Peyer's patch (tissue), 4 donors: Measurements from ENCODE around the gene IRAK2.
"Not testable (repeated sequence)": the region's sequence is repeated elsewhere in the genome, so short reads cannot be mapped to it uniquely, and the experiment has no call there.

Experiments used
- CTCF ChIP-seq, 6 experiments: fragments of 450-650 bp in 4 of 6; fragments of 200-600 bp in 2 of 6; sonication (generic) in 1 of 6; IDR thresholded peaks; one replicate each; pipeline ENCODE4 v1.5.1; 2017 to 2019; ENCODE audit warnings: antibody characterized with exemption in 6 of 6, mild to moderate bottlenecking in 3 of 6, moderate library complexity in 1 of 6
- POLR2A ChIP-seq, 2 donors: fragments of 450-650 bp; IDR thresholded peaks; one replicate each; pipeline ENCODE4 v1.5.1; 2017; ENCODE audit warnings: antibody characterized with exemption in 2 of 2, mild to moderate bottlenecking in 2 of 2, moderate library complexity in 2 of 2

GRCh38 chr3:10266936-10267335, 102.2 kb downstream of the IRAK2 start:
- TF ChIP-seq CTCF, POLR2A (IDR thresholded peaks at IDR 0.05): not testable (repeated sequence)
